Measurements from ENCODE around the gene CCDC82.

DNA sequence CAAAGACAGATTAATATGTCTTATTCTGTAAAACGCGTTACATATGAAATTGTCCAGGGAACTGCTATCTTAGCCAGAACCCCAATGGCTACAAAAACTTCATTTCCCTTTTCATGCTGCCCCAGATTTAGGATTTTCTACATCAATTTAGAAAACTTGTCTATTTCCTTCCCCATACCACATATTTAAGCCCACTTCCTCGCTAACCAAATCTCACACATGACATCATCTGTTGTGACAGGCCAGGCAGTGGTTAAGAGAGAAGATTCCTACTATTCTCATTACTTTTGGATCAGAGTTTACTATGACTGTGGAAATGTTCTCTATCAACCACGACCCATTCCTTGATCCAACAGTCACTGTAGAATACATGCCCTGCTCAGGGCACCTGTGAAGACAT is 15.9 kb downstream of the CCDC82 start:
- TF ChIP-seq, protein P1, sequence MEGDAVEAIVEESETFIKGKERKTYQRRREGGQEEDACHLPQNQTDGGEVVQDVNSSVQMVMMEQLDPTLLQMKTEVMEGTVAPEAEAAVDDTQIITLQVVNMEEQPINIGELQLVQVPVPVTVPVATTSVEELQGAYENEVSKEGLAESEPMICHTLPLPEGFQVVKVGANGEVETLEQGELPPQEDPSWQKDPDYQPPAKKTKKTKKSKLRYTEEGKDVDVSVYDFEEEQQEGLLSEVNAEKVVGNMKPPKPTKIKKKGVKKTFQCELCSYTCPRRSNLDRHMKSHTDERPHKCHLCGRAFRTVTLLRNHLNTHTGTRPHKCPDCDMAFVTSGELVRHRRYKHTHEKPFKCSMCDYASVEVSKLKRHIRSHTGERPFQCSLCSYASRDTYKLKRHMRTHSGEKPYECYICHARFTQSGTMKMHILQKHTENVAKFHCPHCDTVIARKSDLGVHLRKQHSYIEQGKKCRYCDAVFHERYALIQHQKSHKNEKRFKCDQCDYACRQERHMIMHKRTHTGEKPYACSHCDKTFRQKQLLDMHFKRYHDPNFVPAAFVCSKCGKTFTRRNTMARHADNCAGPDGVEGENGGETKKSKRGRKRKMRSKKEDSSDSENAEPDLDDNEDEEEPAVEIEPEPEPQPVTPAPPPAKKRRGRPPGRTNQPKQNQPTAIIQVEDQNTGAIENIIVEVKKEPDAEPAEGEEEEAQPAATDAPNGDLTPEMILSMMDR (IDR thresholded peaks at IDR 0.05), result no peak
- TF ChIP-seq POLR2AphosphoS5 (IDR thresholded peaks at IDR 0.05), result no peak

All from prostate gland (tissue), 2 donors.